Measurements from ENCODE around the gene WDSUB1. TPM values are rescaled to one million over a fixed set of nuclear protein-coding genes. Genes with fewer than 3 reads are reported as not detected.

The WDSUB1 gene, protein sequence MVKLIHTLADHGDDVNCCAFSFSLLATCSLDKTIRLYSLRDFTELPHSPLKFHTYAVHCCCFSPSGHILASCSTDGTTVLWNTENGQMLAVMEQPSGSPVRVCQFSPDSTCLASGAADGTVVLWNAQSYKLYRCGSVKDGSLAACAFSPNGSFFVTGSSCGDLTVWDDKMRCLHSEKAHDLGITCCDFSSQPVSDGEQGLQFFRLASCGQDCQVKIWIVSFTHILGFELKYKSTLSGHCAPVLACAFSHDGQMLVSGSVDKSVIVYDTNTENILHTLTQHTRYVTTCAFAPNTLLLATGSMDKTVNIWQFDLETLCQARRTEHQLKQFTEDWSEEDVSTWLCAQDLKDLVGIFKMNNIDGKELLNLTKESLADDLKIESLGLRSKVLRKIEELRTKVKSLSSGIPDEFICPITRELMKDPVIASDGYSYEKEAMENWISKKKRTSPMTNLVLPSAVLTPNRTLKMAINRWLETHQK
- 5.9 TPM for polyA plus RNA-seq (2012; ENCODE audit: insufficient read length, low read depth)

DNA sequence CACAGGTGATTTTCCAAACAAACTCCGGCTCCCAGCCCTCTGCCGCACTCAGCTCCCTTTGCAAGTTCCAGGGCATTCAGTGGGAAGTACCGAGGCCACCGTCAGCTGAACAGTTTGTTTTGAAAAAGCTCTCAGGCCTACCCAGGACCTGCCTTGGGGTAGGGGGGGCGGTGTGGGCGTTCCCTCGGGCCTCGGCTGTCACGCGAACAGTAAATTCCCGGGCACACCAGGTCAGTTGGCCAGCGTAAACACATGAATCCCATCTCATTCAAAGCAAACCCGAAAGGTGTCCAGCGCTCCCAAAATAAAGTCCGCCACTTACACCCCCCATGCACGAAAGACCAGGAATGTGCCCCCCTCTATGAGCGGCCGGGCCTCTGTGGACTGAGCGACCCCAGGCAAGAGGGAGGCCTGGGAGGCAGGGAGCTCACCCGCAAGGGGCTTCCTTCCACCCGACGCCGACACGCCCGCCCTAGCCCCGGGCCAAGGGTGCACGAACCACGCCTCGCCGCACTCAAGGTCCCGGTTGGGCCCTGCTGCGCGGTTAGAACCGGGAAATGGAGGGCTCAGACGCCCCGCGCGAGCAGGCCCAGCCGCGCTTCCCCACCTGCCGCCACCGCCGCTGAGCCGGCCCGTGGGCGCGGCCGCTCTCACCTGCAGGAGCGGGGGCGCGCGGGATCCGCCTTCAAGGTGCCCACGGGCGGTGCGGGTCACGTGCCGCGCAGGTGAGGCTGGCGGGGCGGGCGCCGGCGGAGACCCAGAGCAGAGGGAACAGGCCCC is at the start of gene WDSUB1:
WDSUB1 (minus strand) TSS at position 775 of the 780 bp plus-strand sequence. CDS start 3,634 bp downstream, outside the sequence.
- TF ChIP-seq POLR2AphosphoS5 (IDR thresholded peaks at IDR 0.05; ENCODE audit: low read depth, low read length): no peak
- peak; percentile 37; the same call in 1 of the 2 replicates for TF ChIP-seq SIN3A (IDR thresholded peaks at IDR 0.05; ENCODE audit: borderline replicate concordance, insufficient read depth, low read length)
- TF ChIP-seq FOXP2 (optimal IDR thresholded peaks at IDR 0.05; ENCODE audit: borderline replicate concordance, extremely low read depth, extremely low read length, insufficient read depth): peak; percentile 25

DNA sequence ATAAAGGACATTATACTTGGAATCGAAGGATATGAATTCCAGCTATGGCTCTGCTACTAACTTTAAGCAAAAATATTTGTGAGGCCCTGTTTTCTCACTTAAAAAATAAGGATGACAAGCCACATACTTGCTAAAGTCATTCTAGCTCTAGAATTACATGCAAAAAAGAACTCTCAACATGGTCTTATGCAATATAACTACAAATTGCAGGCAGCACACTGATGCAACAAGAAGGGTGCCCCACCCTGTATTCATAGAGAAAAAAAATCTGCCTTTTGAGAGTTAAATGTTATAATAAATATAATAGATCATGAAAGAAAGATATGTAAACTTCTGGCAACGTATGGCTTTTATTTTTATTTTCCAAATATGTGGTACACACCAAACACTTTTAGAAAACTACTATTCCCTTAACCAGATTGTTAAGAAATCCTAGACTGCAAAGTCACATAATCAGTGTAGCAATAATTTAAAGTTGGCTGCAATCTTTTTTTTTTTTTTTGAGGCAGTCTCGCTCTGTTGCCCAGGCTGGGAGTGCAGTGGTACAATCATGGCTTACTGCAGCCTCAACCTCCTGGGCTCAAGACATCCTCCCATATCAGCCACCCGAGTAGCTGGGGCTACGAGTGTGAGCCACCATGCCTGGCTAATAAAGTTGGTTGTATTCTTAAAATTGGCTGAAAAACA is 40.2 kb upstream of the WDSUB1 start:
- TF ChIP-seq FOXP2 (optimal IDR thresholded peaks at IDR 0.05; ENCODE audit: borderline replicate concordance, extremely low read depth, extremely low read length, insufficient read depth) (no peak), SIN3A (IDR thresholded peaks at IDR 0.05; ENCODE audit: borderline replicate concordance, insufficient read depth, low read length) (no peak), TAF1 (IDR thresholded peaks at IDR 0.05; ENCODE audit: borderline replicate concordance, insufficient read depth, low read length) (no peak), POLR2AphosphoS5 (IDR thresholded peaks at IDR 0.05; ENCODE audit: low read depth, low read length) (no peak)
- TF ChIP-seq, protein P1, sequence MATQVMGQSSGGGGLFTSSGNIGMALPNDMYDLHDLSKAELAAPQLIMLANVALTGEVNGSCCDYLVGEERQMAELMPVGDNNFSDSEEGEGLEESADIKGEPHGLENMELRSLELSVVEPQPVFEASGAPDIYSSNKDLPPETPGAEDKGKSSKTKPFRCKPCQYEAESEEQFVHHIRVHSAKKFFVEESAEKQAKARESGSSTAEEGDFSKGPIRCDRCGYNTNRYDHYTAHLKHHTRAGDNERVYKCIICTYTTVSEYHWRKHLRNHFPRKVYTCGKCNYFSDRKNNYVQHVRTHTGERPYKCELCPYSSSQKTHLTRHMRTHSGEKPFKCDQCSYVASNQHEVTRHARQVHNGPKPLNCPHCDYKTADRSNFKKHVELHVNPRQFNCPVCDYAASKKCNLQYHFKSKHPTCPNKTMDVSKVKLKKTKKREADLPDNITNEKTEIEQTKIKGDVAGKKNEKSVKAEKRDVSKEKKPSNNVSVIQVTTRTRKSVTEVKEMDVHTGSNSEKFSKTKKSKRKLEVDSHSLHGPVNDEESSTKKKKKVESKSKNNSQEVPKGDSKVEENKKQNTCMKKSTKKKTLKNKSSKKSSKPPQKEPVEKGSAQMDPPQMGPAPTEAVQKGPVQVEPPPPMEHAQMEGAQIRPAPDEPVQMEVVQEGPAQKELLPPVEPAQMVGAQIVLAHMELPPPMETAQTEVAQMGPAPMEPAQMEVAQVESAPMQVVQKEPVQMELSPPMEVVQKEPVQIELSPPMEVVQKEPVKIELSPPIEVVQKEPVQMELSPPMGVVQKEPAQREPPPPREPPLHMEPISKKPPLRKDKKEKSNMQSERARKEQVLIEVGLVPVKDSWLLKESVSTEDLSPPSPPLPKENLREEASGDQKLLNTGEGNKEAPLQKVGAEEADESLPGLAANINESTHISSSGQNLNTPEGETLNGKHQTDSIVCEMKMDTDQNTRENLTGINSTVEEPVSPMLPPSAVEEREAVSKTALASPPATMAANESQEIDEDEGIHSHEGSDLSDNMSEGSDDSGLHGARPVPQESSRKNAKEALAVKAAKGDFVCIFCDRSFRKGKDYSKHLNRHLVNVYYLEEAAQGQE (IDR thresholded peaks at IDR 0.05; ENCODE audit: insufficient read depth in 1 of 2, low read depth in 2 of 2, low read length in 2 of 2): no peak

DNA sequence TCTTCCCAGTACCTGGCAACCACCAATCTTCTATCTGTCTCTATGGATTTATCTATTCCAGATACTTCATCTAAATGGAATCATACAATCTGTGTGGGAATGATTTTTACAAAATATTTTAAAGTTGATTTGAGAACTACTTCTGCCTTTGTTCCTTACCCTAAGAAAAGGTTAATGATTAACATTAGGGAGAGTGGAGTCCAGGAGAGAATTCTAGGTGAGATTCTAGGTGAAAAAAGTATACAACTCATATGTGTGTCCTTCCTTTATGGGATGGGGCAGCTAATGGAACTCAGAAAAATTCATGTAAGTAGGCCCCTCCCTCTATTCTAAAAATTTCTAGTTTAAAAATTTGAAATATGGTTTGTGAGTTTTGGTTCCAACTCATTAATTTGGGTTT is 35.9 kb upstream of the WDSUB1 start:
- no peak for TF ChIP-seq FOXP2 (optimal IDR thresholded peaks at IDR 0.05; ENCODE audit: borderline replicate concordance, extremely low read depth, extremely low read length, insufficient read depth)
- no peak for TF ChIP-seq TAF1 (IDR thresholded peaks at IDR 0.05; ENCODE audit: borderline replicate concordance, insufficient read depth, low read length)
- TF ChIP-seq SIN3A (IDR thresholded peaks at IDR 0.05; ENCODE audit: borderline replicate concordance, insufficient read depth, low read length): no peak
- TF ChIP-seq POLR2AphosphoS5 (IDR thresholded peaks at IDR 0.05; ENCODE audit: low read depth, low read length): no peak
- TF ChIP-seq, protein P1 (IDR thresholded peaks at IDR 0.05; ENCODE audit: insufficient read depth in 1 of 2, low read depth in 2 of 2, low read length in 2 of 2): no peak

DNA sequence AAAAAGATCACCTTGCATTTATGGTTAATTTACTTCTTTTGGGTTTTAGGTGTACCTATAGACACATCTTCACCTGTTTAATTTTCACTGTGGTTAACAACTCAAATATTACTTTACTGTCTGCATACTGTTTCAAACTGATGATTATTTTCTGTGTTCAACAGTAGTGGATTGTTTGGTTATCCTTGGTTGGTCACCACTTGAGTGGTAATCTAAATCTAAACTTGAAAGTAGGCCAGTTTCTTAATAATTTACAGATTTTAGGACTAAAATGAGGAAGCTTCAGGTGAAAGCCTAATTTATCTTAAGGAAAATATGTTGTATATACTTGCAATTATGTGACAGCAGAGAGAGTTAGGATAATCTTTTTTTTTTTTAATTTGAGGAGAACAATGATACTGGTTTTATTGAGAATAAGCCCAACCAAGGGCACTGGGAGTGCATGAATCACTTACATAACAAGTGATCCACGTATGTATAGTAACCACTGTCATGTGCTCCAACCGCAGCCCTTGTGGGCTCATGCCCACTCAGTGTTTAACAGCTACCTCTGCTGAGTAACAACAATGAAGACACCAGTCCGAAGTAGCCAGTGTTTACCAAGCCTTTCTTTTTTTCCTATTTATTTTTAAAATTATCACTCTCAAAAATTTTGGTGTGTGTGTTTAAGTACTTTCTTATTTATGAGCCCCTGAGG is 31.0 kb upstream of the WDSUB1 start:
- TF ChIP-seq POLR2AphosphoS5 (IDR thresholded peaks at IDR 0.05; ENCODE audit: low read depth, low read length): no peak
- TF ChIP-seq, protein P1 (IDR thresholded peaks at IDR 0.05; ENCODE audit: insufficient read depth in 1 of 2, low read depth in 2 of 2, low read length in 2 of 2): no peak
- no peak for TF ChIP-seq TAF1 (IDR thresholded peaks at IDR 0.05; ENCODE audit: borderline replicate concordance, insufficient read depth, low read length)
- TF ChIP-seq FOXP2 (optimal IDR thresholded peaks at IDR 0.05; ENCODE audit: borderline replicate concordance, extremely low read depth, extremely low read length, insufficient read depth): no peak
- TF ChIP-seq SIN3A (IDR thresholded peaks at IDR 0.05; ENCODE audit: borderline replicate concordance, insufficient read depth, low read length): no peak
